ENCODE data around the gene NMT1.

- TF ChIP-seq CTCF (IDR thresholded peaks at IDR 0.05), result no peak
- no peak for TF ChIP-seq POLR2A (IDR thresholded peaks at IDR 0.05)
Measured at GRCh38 chr17:45092911-45093430, 31.9 kb downstream of the NMT1 start.
